Kidney epithelial cell (primary cell): ENCODE data around the gene SNTG2. TPM values are rescaled to one million over a fixed set of nuclear protein-coding genes. Genes with fewer than 3 reads are reported as not detected.

ENCODE experiments used
- DNase-seq: peaks from one replicate; pipeline ENCODE4 v3.0.0-alpha.2; 2010; ENCODE audit warnings: low read depth
- H3K27me3 ChIP-seq: 2 replicates; pipeline ENCODE4 v1.6.0; 2011; ENCODE audit warnings: low read length; ENCODE audit not compliant: control insufficient read depth, insufficient read depth
- H3K36me3 ChIP-seq: 2 replicates; pipeline ENCODE4 v1.5.1; 2011; ENCODE audit warnings: low read length; ENCODE audit not compliant: control insufficient read depth, insufficient read depth
- H3K4me3 ChIP-seq: 2 replicates; pipeline ENCODE4 v1.5.1; 2011; ENCODE audit warnings: low read depth, mild to moderate bottlenecking, control low read depth, low read length
- CTCF ChIP-seq: IDR thresholded peaks from 2 replicates; pipeline ENCODE4 v1.5.1; 2011; ENCODE audit warnings: mild to moderate bottlenecking, moderate library complexity, low read length, control low read depth, inconsistent platforms; ENCODE audit not compliant: insufficient read depth, poor library complexity, severe bottlenecking
- total RNA-seq: library from RNA; depleted of rRNA; stranded (reverse); fragments of >200 nt; gene quantifications from 2 replicates; pipeline ENCODE4 v1.2.3, GENCODE V29; 2015

The SNTG2 gene
- total RNA-seq, 1 donor from 2014 or later: 0.38 TPM

GRCh38 chr2:973129-973528 lies 22.5 kb downstream of the SNTG2 start:
- no peak for DNase-seq
- TF ChIP-seq CTCF: no peak
- no peak overlapping the region for H3K4me3 ChIP-seq
- H3K36me3 ChIP-seq: no peaks in the 10 kb centered on the region
- H3K27me3 ChIP-seq: no peaks in the 10 kb centered on the region

GRCh38 chr2:974054-974453 lies 23.4 kb downstream of the SNTG2 start:
- DNase-seq: no peak
- Histone ChIP-seq H3K4me3 (no peak overlapping the region), H3K36me3 (no peaks in the 10 kb centered on the region), H3K27me3 (no peaks in the 10 kb centered on the region)
- no peak for TF ChIP-seq CTCF

GRCh38 chr2:974502-974901 lies 23.9 kb downstream of the SNTG2 start:
- Histone ChIP-seq H3K27me3 (no peaks in the 10 kb centered on the region), H3K36me3 (no peaks in the 10 kb centered on the region), H3K4me3 (no peak overlapping the region)
- DNase-seq: peak; percentile 7
- TF ChIP-seq CTCF: no peak

- H3K36me3 ChIP-seq: no peaks in the 10 kb centered on the region
- no peak for DNase-seq
- H3K4me3 ChIP-seq: no peak overlapping the region
- H3K27me3 ChIP-seq: no peaks in the 10 kb centered on the region
- no peak for TF ChIP-seq CTCF
Measured at GRCh38 chr2:975095-975494, 24.4 kb downstream of the SNTG2 start.

- TF ChIP-seq CTCF: no peak
- no peak overlapping the region for H3K4me3 ChIP-seq
- no peaks in the 10 kb centered on the region for H3K27me3 ChIP-seq
- H3K36me3 ChIP-seq: no peaks in the 10 kb centered on the region
- no peak for DNase-seq
Measured at GRCh38 chr2:979069-979928, 28.6 kb downstream of the SNTG2 start.

DNA sequence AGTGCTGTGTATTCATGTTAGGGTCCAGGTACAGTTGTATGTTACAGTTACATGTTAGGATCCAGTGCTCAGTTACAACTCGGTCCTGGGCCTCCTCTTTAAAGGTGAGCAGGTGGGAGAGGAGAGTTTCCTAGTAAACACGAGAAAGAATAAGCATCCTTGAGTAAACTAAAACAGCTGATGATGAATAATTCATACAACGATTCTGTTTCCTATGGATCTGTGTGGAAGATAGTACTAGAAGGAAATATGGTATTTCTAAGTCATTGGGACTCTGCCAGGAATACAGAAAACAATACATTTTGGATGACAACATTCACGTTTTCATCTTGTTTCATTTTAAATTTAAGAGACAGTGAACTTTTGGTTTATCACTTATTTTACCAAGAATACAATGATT lies 29.5 kb downstream of the SNTG2 start:
- Histone ChIP-seq H3K4me3 (no peak overlapping the region), H3K27me3 (no peaks in the 10 kb centered on the region), H3K36me3 (no peaks in the 10 kb centered on the region)
- no peak for TF ChIP-seq CTCF
- DNase-seq: no peak
